HG03039 (cell line): ENCODE results near the gene ACTL7B.
"Not testable (repeated sequence)": the region's sequence is repeated elsewhere in the genome, so short reads cannot be mapped to it uniquely, and the experiment has no call there.

Experiments used
- ATAC-seq: cut with Tn5 transposase; IDR thresholded peaks from one replicate; pipeline ENCODE4 v1.9.1; 2021; ENCODE audit warnings: mild to moderate bottlenecking, moderate library complexity; ENCODE audit not compliant: unreplicated experiment

Gene ACTL7B

GRCh38 chr9:108845947-108846346 is 9.8 kb downstream of the ACTL7B start:
- ATAC-seq = no peak

GRCh38 chr9:108845507-108845906 is 10.3 kb downstream of the ACTL7B start:
- no peak for ATAC-seq

- ATAC-seq = no peak
Observed at GRCh38 chr9:108844856-108845255, 10.9 kb downstream of the ACTL7B start.

GRCh38 chr9:108844391-108844790 is 11.4 kb downstream of the ACTL7B start:
- no peak for ATAC-seq

DNA sequence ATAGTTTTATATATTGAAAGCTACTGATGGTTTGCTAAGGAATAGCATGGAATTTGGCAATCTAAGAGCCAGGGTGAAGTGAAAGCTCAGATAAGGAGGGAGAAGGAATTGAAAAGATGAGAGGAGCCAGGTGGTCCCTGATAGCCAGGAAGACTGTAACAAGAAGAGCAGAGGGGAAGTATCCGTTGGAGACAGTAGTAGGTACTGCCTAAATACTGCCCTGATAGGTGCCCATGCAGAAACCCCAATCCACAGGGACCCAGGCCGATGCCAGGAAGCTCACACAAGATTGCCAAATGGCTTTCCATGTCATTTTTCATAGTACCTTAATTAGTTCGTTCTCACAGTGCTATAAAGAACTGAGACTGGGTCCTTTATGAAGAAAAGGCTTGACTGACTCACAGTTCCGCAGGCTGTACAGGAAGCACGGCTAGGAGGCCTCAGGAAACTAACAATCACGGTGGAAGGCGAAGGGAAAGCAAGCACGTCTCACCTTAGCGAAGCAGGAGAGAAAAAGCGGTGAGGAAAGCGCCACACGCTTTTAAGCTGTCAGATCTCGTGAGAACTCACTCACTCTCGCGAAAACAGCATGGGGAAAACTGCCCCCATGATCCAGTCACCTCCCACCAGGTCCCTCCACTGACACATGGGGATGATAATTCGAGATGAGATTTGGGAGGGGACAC is 13.0 kb downstream of the ACTL7B start:
- ATAC-seq = no peak

- not testable (repeated sequence) for ATAC-seq
Observed at GRCh38 chr9:108839561-108839960, 16.2 kb downstream of the ACTL7B start.

GRCh38 chr9:108838017-108838416 is 17.8 kb downstream of the ACTL7B start:
- no peak for ATAC-seq

GRCh38 chr9:108837530-108837929 is 18.3 kb downstream of the ACTL7B start:
- ATAC-seq = no peak

- no peak for ATAC-seq
Observed at GRCh38 chr9:108836781-108837180, 19.0 kb downstream of the ACTL7B start.

DNA sequence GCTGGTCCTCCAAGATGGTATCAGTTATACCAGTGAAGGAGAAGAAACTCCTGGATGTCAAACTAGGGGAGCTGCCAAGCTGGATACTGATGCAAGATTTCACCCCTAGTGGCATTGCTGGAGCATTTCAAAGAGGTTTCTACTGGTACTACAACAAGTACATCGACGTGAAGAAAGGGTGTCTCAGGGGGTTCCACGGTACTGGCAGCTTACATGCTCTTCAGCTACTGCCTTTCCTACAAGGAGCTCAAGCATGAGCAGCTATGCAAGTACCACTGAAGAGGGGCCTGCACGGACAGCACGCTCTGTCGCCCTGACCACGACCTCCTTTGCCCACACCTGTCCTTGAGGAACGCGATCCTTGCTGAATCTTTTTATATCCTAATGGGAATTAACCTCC is 19.5 kb downstream of the ACTL7B start:
- ATAC-seq = no peak

GRCh38 chr9:108835831-108836230 is 20.0 kb downstream of the ACTL7B start:
- ATAC-seq = no peak

GRCh38 chr9:108834959-108835665 is 20.7 kb downstream of the ACTL7B start:
- no peak for ATAC-seq

DNA sequence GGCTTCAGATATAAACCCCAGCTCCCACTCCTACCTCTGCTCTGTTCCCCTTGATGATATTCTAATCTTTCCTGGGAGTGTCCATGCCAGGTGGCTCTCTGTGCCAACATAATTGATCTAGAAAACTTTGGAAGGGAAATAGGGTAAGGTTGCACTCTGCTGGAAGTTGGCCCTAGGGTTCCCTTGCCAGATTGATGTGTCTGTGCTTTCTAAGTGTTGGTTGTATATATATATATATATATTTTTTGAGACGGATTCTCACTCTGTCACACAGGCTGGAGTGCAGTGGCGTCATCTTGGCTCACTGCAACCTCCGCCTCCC is 23.6 kb downstream of the ACTL7B start:
- ATAC-seq = no peak

DNA sequence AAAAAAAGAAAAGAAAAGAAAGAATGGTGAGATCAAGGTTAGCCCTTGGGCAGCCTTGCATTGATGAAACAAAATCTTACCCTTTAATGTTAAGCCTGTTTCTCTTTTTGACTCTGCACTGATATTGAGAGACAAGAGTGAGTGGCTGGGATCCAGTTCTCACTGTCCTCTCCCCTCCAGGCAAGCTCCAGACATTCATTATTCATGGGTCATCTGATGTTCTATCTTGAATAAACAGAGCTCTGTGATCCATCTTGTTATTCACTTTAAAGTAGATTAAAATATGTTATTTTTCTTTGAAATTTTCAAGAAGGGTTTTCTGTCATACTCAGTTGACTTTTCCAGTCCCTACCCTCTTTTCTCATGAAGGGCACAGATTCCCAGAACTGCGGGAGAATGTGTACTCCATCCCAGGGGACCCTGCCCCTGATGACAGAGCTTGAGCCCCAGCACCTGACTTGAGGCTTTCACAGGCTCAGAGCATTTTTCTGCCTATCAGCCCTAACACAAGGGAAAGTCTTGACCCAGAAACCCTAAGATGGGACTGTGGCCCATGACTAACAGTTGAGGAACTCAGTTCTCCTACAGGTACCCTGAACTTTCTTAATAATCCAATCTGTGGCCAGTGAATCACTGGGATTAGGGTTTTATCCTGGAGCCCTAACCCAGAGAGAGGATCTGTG is 24.1 kb downstream of the ACTL7B start:
- no peak for ATAC-seq

DNA sequence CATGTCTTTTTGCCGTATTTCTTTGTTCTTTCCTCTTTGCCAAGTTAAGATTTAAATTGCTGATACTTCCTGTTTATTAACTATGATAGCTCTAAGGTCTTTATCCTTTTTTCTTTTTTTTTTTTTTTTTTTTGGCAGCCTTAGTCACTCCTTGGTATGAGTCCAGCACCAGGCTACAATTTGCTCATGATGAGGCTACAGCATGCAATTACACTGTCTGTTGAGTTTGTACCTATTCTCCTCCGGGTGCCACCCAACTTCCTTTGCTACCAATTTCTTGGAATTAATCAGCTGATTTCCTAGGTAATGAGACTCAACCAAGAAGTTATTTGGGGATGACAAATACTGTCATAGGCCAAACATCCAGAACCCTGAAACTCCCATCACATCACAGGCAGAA is 25.5 kb downstream of the ACTL7B start:
- ATAC-seq = no peak

- no peak for ATAC-seq
Observed at GRCh38 chr9:108823829-108824228, 32.0 kb downstream of the ACTL7B start.

GRCh38 chr9:108816037-108816436 is 39.7 kb downstream of the ACTL7B start:
- ATAC-seq = no peak

- no peak for ATAC-seq
Observed at GRCh38 chr9:108815156-108815555, 40.6 kb downstream of the ACTL7B start.

DNA sequence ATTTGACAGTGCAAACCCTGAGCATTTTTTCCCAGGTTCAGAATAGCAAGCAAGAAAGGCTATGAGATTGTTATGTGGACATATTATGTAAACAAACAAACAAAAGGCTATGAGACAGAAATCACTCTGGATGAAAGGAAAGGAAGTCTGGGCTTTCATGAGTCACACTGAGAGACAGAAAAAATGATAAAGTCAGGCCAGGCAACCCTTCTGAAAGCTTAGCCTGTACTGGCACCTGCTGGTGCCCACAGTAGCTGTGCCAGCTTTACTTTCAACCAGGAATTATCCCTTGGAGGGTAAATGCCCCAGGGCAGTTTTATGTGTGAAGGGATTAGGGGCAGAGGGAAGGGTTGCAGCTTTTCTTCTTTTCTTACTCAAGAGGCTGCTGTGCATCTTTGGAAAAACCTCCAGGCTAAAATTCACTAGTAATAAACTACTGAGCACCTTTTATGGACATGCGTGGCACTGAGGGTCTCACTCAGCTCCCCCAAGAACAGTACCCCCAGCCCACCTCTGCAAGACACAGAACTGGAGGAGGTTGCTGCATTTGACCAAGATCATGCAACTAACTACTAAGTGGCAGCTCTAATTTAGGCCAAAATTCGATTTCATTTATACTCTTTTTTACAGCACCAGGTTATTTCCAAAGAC is 41.7 kb downstream of the ACTL7B start:
- ATAC-seq = no peak

- no peak for ATAC-seq
Observed at GRCh38 chr9:108812396-108813025, 43.3 kb downstream of the ACTL7B start.

- ATAC-seq = no peak
Observed at GRCh38 chr9:108811944-108812343, 43.8 kb downstream of the ACTL7B start.
